ENCODE data around the gene RANBP1. TPM values are rescaled to one million over a fixed set of nuclear protein-coding genes. Genes with fewer than 3 reads are reported as not detected.

The RANBP1 gene
- total RNA-seq, 1 donor from 2014 or later, result 177 TPM

- no peak for TF ChIP-seq POLR2AphosphoS5 (IDR thresholded peaks at IDR 0.05; ENCODE audit: insufficient read depth in 1 of 2, low read depth in 1 of 2)
- Histone ChIP-seq H3K27me3 (no peaks in the 10 kb centered on the region), H3K4me3 (no peak overlapping the region), H3K27ac (no peak overlapping the region), H3K36me3 (peaks cover 0 to 63% of the 10 kb centered on the region in 2 donors), H3K4me1 (no peaks in the 10 kb centered on the region), H3K9me3 (no peaks in the 10 kb centered on the region)
- intact Hi-C loops (cut with DNase I), result no loop called here
- no peak for DNase-seq (ENCODE audit: extremely low spot score in 2 of 2)
Measured at GRCh38 chr22:20102203-20102780, 13.6 kb upstream of the RANBP1 start.

GRCh38 chr22:20105456-20106204 is 10.3 kb upstream of the RANBP1 start:
- TF ChIP-seq POLR2A (IDR thresholded peaks at IDR 0.05) (no peak), POLR2AphosphoS5 (IDR thresholded peaks at IDR 0.05; ENCODE audit: insufficient read depth in 1 of 2, low read depth in 1 of 2) (no peak), CTCF (IDR thresholded peaks at IDR 0.05) (no peak)
- DNase-seq (ENCODE audit: extremely low spot score in 2 of 2), result no peak
- no peak overlapping the region for H3K4me3 ChIP-seq

GRCh38 chr22:20106205-20106848 is 9.6 kb upstream of the RANBP1 start:
- intact Hi-C loops (cut with DNase I), result no loop called here
- Histone ChIP-seq H3K9me3 (no peaks in the 10 kb centered on the region), H3K4me1 (no peaks in the 10 kb centered on the region), H3K4me3 (no peak overlapping the region), H3K36me3 (peaks cover 0 to 70% of the 10 kb centered on the region in 2 donors), H3K27ac (no peak overlapping the region), H3K27me3 (no peaks in the 10 kb centered on the region)
- DNase-seq (ENCODE audit: extremely low spot score in 2 of 2), result no peak
- TF ChIP-seq CTCF (IDR thresholded peaks at IDR 0.05), result no peak
- TF ChIP-seq POLR2A (IDR thresholded peaks at IDR 0.05), result no peak
- no peak for TF ChIP-seq POLR2AphosphoS5 (IDR thresholded peaks at IDR 0.05; ENCODE audit: insufficient read depth in 1 of 2, low read depth in 1 of 2)

More at GRCh38 chr22:20105456-20106204, 10.3 kb upstream of the RANBP1 start:
- Histone ChIP-seq H3K36me3 (peaks cover 0 to 70% of the 10 kb centered on the region in 2 donors), H3K27me3 (no peaks in the 10 kb centered on the region), H3K9me3 (no peaks in the 10 kb centered on the region), H3K4me1 (no peaks in the 10 kb centered on the region), H3K27ac (no peak overlapping the region)
- intact Hi-C loops (cut with DNase I), result no loop called here

- no peaks in the 10 kb centered on the region for H3K9me3 ChIP-seq
- H3K4me1 ChIP-seq, result no peaks in the 10 kb centered on the region
- no peaks in the 10 kb centered on the region for H3K27me3 ChIP-seq
- DNase-seq (ENCODE audit: extremely low spot score in 2 of 2), result no peak
- no peak overlapping the region for H3K4me3 ChIP-seq
- intact Hi-C loops (cut with DNase I), result no loop called here
- H3K36me3 ChIP-seq, result peaks cover 0 to 72% of the 10 kb centered on the region in 2 donors
- H3K27ac ChIP-seq, result no peak overlapping the region
- TF ChIP-seq CTCF (IDR thresholded peaks at IDR 0.05) (no peak), POLR2A (IDR thresholded peaks at IDR 0.05) (no peak)
Measured at GRCh38 chr22:20106849-20107237, 9.1 kb upstream of the RANBP1 start.

GRCh38 chr22:20107471-20107901 is 8.4 kb upstream of the RANBP1 start:
- H3K4me3 ChIP-seq, result no peak overlapping the region
- no peaks in the 10 kb centered on the region for H3K9me3 ChIP-seq
- TF ChIP-seq CTCF (IDR thresholded peaks at IDR 0.05), result no peak
- TF ChIP-seq POLR2A (IDR thresholded peaks at IDR 0.05), result no peak
- no peak for TF ChIP-seq POLR2AphosphoS5 (IDR thresholded peaks at IDR 0.05; ENCODE audit: insufficient read depth in 1 of 2, low read depth in 1 of 2)
- no peak for DNase-seq (ENCODE audit: extremely low spot score in 2 of 2)
- no peaks in the 10 kb centered on the region for H3K4me1 ChIP-seq
- no peaks in the 10 kb centered on the region for H3K27me3 ChIP-seq
- intact Hi-C loops (cut with DNase I), result no loop called here
- H3K36me3 ChIP-seq, result peaks cover 0 to 77% of the 10 kb centered on the region in 2 donors
- H3K27ac ChIP-seq, result no peak overlapping the region

Data from vagina (tissue), 2 donors.